H9 (cell line): ENCODE results near the gene MEGF10. TPM values are rescaled to one million over a fixed set of nuclear protein-coding genes. Genes with fewer than 3 reads are reported as not detected.

Source experiments
- DNase-seq: peaks from one replicate; pipeline ENCODE4 v3.0.0-alpha.2; 2017
- H2AFZ ChIP-seq: one replicate; pipeline ENCODE4 v1.6.1; 2013; ENCODE audit warnings: mild to moderate bottlenecking, low read length, control low read depth, moderate library complexity
- H2AK5ac ChIP-seq: 2 replicates; pipeline ENCODE4 v1.6.1; 2013; ENCODE audit warnings: low read length, control low read depth, mixed read lengths; ENCODE audit not compliant: insufficient read length
- H2BK120ac ChIP-seq: one replicate; pipeline ENCODE4 v1.6.1; 2013; ENCODE audit warnings: low read depth, mild to moderate bottlenecking, low read length, control low read depth, inconsistent platforms; ENCODE audit not compliant: poor library complexity, severe bottlenecking
- H2BK12ac ChIP-seq: 2 replicates; pipeline ENCODE4 v1.6.1; 2013; ENCODE audit warnings: low read length, control low read depth, mixed read lengths, low read depth; ENCODE audit not compliant: insufficient read length
- H2BK15ac ChIP-seq: 2 replicates; pipeline ENCODE4 v1.6.1; 2013; ENCODE audit warnings: low read depth, low read length, control low read depth
- H2BK20ac ChIP-seq: one replicate; pipeline ENCODE4 v1.6.1; 2013; ENCODE audit warnings: low read depth, mild to moderate bottlenecking, low read length, control low read depth, inconsistent platforms; ENCODE audit not compliant: poor library complexity, severe bottlenecking
- H2BK5ac ChIP-seq: 2 replicates; pipeline ENCODE4 v1.6.1; 2013; ENCODE audit warnings: low read length, control low read depth, mixed read lengths; ENCODE audit not compliant: insufficient read length
- H3K14ac ChIP-seq: 2 replicates; pipeline ENCODE4 v1.6.1; 2013; ENCODE audit warnings: low read length, control low read depth; ENCODE audit not compliant: insufficient read depth
- H3K18ac ChIP-seq: 2 replicates; pipeline ENCODE4 v1.6.1; 2013; ENCODE audit warnings: low read depth, mild to moderate bottlenecking, mixed read lengths, low read length, control low read depth; ENCODE audit not compliant: insufficient read length
- H3K23ac ChIP-seq: 2 replicates; pipeline ENCODE4 v1.6.1; 2013; ENCODE audit warnings: low read length, control low read depth, mixed read lengths, low read depth; ENCODE audit not compliant: insufficient read length
- H3K23me2 ChIP-seq: 2 replicates; pipeline ENCODE4 v1.6.1; 2013; ENCODE audit warnings: low read depth, mild to moderate bottlenecking, mixed read lengths, low read length, control low read depth; ENCODE audit not compliant: insufficient read length, poor library complexity, severe bottlenecking
- H3K27ac ChIP-seq: 2 replicates; pipeline ENCODE4 v1.5.1; 2013; ENCODE audit warnings: low read length, control low read depth, mixed read lengths, low read depth; ENCODE audit not compliant: insufficient read length
- H3K27me3 ChIP-seq: 2 replicates; pipeline ENCODE4 v1.6.1; 2013; ENCODE audit warnings: low read length, control low read depth, inconsistent platforms; ENCODE audit not compliant: insufficient read depth
- H3K4ac ChIP-seq: 2 replicates; pipeline ENCODE4 v1.6.1; 2013; ENCODE audit warnings: low read depth, mild to moderate bottlenecking, control low read depth, inconsistent platforms, low read length, moderate library complexity
- H3K4me1 ChIP-seq: 2 replicates; pipeline ENCODE4 v1.6.1; 2013; ENCODE audit warnings: low read length, control low read depth, inconsistent platforms; ENCODE audit not compliant: insufficient read depth
- H3K4me2 ChIP-seq: 2 replicates; pipeline ENCODE4 v1.6.1; 2013; ENCODE audit warnings: low read length, control low read depth, mixed read lengths; ENCODE audit not compliant: insufficient read length, insufficient read depth
- H3K56ac ChIP-seq: 2 replicates; pipeline ENCODE4 v1.6.1; 2013; ENCODE audit warnings: low read depth, mild to moderate bottlenecking, mixed read lengths, low read length, control low read depth; ENCODE audit not compliant: insufficient read length
- H3K79me1 ChIP-seq: 2 replicates; pipeline ENCODE4 v1.6.1; 2013; ENCODE audit warnings: low read depth, mild to moderate bottlenecking, moderate library complexity, low read length, control low read depth, inconsistent platforms; ENCODE audit not compliant: insufficient read depth, poor library complexity, severe bottlenecking
- H3K79me2 ChIP-seq: 2 replicates; pipeline ENCODE4 v1.6.1; 2013; ENCODE audit warnings: low read length, control low read depth, inconsistent platforms; ENCODE audit not compliant: insufficient read depth
- H3K9ac ChIP-seq: 2 replicates; pipeline ENCODE4 v1.6.1; 2013; ENCODE audit warnings: low read length, control low read depth, mixed read lengths; ENCODE audit not compliant: insufficient read length; ENCODE audit errors: extremely low read depth
- H3K9me3 ChIP-seq: one replicate; pipeline ENCODE4 v1.6.1; 2013; ENCODE audit warnings: low read depth, low read length, inconsistent platforms; ENCODE audit not compliant: control insufficient read depth
- H3T11ph ChIP-seq: one replicate; pipeline ENCODE4 v1.6.1; 2013; ENCODE audit warnings: mild to moderate bottlenecking, low read length, control low read depth, inconsistent platforms
- H4K20me1 ChIP-seq: one replicate; pipeline ENCODE4 v1.6.1; 2013; ENCODE audit not compliant: control insufficient read depth, insufficient read length, insufficient read depth
- H4K5ac ChIP-seq: 2 replicates; pipeline ENCODE4 v1.6.1; 2013; ENCODE audit warnings: low read depth, mild to moderate bottlenecking, mixed read lengths, low read length, control low read depth; ENCODE audit not compliant: insufficient read length
- H4K8ac ChIP-seq: replicated peaks from 2 replicates; pipeline ENCODE4 v1.6.1; 2013; ENCODE audit warnings: low read length, control low read depth, mixed read lengths, low read depth; ENCODE audit not compliant: insufficient read length
- H4K91ac ChIP-seq: 2 replicates; pipeline ENCODE4 v1.6.1; 2013; ENCODE audit warnings: low read depth, mild to moderate bottlenecking, moderate library complexity, mixed read lengths, low read length, control low read depth; ENCODE audit not compliant: insufficient read length
- H3K27ac Mint-ChIP-seq, 3 experiments: 2 replicates in 2 of 3; 3 replicates in 1 of 3; pipeline ENCODE4 v1.8.0; 2020 to 2021; ENCODE audit warnings: mixed read lengths in 3 of 3, mild to moderate bottlenecking in 1 of 3, moderate library complexity in 1 of 3
- H3K27me3 Mint-ChIP-seq: 2 replicates; pipeline ENCODE4 v1.8.0; 2021; ENCODE audit warnings: low read depth, mild to moderate bottlenecking, moderate library complexity, mixed read lengths
- H3K36me3 Mint-ChIP-seq, 3 experiments: 2 replicates in 2 of 3; 3 replicates in 1 of 3; pipeline ENCODE4 v1.8.0; 2020 to 2021; ENCODE audit warnings: low read depth in 3 of 3, mixed read lengths in 3 of 3; ENCODE audit not compliant: insufficient read depth in 1 of 3
- H3K4me1 Mint-ChIP-seq, 2 experiments: 2 replicates each; pipeline ENCODE4 v1.8.0; 2020; ENCODE audit warnings: mixed read lengths in 2 of 2
- H3K4me3 Mint-ChIP-seq, 2 experiments: 2 replicates in 1 of 2; 3 replicates in 1 of 2; pipeline ENCODE4 v1.8.0; 2020 to 2021; ENCODE audit warnings: mild to moderate bottlenecking in 2 of 2, mixed read lengths in 2 of 2, moderate library complexity in 1 of 2
- H3K9me3 Mint-ChIP-seq, 2 experiments: 2 replicates in 1 of 2; 3 replicates in 1 of 2; pipeline ENCODE4 v1.8.0; 2020; ENCODE audit warnings: mild to moderate bottlenecking in 2 of 2, mixed read lengths in 2 of 2, moderate library complexity in 1 of 2
- CTCF ChIP-seq: fragments of 200-600 bp; sonication (generic); conservative IDR thresholded peaks from 3 replicates; pipeline ENCODE4 v1.8.0; 2021; ENCODE audit warnings: antibody characterized with exemption, mild to moderate bottlenecking
- WGBS: extraction: QIAGEN DNeasy Blood & Tissue Kit; methylation state at CpG from one replicate; pipeline ENCODE4 v1.1.7; 2013; ENCODE audit warnings: missing lambda C conversion rate, low lambda C conversion rate, mixed read lengths; ENCODE audit not compliant: insufficient read length; ENCODE audit errors: extremely low coverage; 5-methylcytosine and 5-hydroxymethylcytosine counted together
- total RNA-seq: library from RNA; stranded (reverse); gene quantifications from 2 replicates; pipeline ENCODE4 v1.2.1, GENCODE V29; 2021

The MEGF10 gene
- total RNA-seq, 1 experiment from 2014 or later: 36.5 TPM

GRCh38 chr5:127281609-127282008, 9.0 kb upstream of the MEGF10 start:
- Histone ChIP-seq H2AK5ac (no peak overlapping the region), H3T11ph (no peak overlapping the region), H2BK120ac (no peak overlapping the region), H3K14ac (no peak overlapping the region), H2BK15ac (no peak overlapping the region), H3K4ac (no peak overlapping the region), H3K27ac (no peak overlapping the region), H2BK20ac (no peak overlapping the region), H4K5ac (no peak overlapping the region), H3K79me1 (no peaks in the 10 kb centered on the region), H4K91ac (no peak overlapping the region), H4K8ac (no peak overlapping the region), H3K56ac (no peak overlapping the region), H2BK12ac (no peak overlapping the region), H2BK5ac (no peak overlapping the region), H3K4me2 (no peak overlapping the region), H2AFZ (no peak overlapping the region), H3K23me2 (no peaks in the 10 kb centered on the region), H3K4me1 (no peaks in the 10 kb centered on the region; the same call in 1 of the 2 replicates), H4K20me1 (no peaks in the 10 kb centered on the region), H3K79me2 (no peaks in the 10 kb centered on the region), H3K9me3 (no peaks in the 10 kb centered on the region), H3K23ac (no peak overlapping the region), H3K9ac (no peak overlapping the region), H3K27me3 (no peaks in the 10 kb centered on the region), H3K18ac (no peak overlapping the region)
- WGBS: no CpG with 5 or more reads among the region's 4 CpGs
- Mint-ChIP-seq H3K9me3 (no peaks in the 10 kb centered on the region), H3K27ac (no peak overlapping the region), H3K27me3 (no peaks in the 10 kb centered on the region), H3K4me3 (no peak overlapping the region), H3K36me3 (no peaks in the 10 kb centered on the region), H3K4me1 (peaks cover 4 to 6% of the 10 kb centered on the region in 2 experiments; a peak in 3 of 4 replicates)
- DNase-seq: no peak
- no peak for TF ChIP-seq CTCF
